ENCODE results near the gene SLC8A1.

DNA sequence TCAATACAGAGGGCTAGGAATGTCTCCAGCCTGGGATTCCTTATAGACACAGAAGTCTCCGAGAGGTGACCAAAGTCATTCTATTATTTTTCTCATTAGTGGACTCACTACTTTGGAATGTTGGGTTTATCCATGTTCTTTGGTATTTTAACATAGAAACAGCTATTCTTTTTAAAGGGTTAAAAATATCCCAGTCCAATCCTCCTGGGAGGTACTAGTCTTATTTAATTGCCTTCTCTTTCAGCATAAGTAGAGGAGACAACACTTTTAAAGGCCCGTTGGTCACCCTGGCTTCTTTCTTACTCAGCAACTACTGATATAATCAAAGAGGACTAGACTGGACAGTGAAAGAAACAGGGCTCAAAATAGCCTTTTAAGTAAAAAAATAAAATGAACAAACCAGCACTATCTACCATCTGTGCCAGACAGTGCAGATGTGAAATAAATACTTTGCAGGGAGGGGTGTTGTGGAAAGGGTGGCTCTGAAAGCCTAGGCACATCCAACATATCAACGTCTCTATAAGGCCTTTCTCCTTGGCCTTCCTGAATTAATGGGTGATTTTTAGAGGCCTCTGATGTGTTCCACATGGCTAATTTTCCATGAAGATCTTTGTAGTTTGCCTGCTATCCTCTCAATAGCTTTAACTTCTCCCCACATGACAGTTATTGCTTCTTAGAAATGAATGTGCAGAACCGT is 338.5 kb downstream of the SLC8A1 start:
- TF ChIP-seq ZNF274 (IDR thresholded peaks at IDR 0.05; ENCODE audit: insufficient read depth, insufficient read length): no peak
- no peak for TF ChIP-seq YY1 (IDR thresholded peaks at IDR 0.05; ENCODE audit: low read depth, low read length)
- TF ChIP-seq ESRRA (IDR thresholded peaks at IDR 0.05; ENCODE audit: low read length): no peak
- TF ChIP-seq ASH2L (IDR thresholded peaks at IDR 0.05; ENCODE audit: borderline replicate concordance, low read depth): no peak
- TF ChIP-seq, protein P1, sequence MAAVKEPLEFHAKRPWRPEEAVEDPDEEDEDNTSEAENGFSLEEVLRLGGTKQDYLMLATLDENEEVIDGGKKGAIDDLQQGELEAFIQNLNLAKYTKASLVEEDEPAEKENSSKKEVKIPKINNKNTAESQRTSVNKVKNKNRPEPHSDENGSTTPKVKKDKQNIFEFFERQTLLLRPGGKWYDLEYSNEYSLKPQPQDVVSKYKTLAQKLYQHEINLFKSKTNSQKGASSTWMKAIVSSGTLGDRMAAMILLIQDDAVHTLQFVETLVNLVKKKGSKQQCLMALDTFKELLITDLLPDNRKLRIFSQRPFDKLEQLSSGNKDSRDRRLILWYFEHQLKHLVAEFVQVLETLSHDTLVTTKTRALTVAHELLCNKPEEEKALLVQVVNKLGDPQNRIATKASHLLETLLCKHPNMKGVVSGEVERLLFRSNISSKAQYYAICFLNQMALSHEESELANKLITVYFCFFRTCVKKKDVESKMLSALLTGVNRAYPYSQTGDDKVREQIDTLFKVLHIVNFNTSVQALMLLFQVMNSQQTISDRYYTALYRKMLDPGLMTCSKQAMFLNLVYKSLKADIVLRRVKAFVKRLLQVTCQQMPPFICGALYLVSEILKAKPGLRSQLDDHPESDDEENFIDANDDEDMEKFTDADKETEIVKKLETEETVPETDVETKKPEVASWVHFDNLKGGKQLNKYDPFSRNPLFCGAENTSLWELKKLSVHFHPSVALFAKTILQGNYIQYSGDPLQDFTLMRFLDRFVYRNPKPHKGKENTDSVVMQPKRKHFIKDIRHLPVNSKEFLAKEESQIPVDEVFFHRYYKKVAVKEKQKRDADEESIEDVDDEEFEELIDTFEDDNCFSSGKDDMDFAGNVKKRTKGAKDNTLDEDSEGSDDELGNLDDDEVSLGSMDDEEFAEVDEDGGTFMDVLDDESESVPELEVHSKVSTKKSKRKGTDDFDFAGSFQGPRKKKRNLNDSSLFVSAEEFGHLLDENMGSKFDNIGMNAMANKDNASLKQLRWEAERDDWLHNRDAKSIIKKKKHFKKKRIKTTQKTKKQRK (IDR thresholded peaks at IDR 0.05; ENCODE audit: low read depth, low read length): no peak
- no peak for TF ChIP-seq NFYB (IDR thresholded peaks at IDR 0.05; ENCODE audit: insufficient read depth, low read depth, low read length)
- no peak for TF ChIP-seq SMAD1 (IDR thresholded peaks at IDR 0.05; ENCODE audit: low read depth, partially characterized antibody)
- no peak for TF ChIP-seq CHD2 (IDR thresholded peaks at IDR 0.05; ENCODE audit: borderline replicate concordance, low read depth, low read length)
- TF ChIP-seq, protein P2, sequence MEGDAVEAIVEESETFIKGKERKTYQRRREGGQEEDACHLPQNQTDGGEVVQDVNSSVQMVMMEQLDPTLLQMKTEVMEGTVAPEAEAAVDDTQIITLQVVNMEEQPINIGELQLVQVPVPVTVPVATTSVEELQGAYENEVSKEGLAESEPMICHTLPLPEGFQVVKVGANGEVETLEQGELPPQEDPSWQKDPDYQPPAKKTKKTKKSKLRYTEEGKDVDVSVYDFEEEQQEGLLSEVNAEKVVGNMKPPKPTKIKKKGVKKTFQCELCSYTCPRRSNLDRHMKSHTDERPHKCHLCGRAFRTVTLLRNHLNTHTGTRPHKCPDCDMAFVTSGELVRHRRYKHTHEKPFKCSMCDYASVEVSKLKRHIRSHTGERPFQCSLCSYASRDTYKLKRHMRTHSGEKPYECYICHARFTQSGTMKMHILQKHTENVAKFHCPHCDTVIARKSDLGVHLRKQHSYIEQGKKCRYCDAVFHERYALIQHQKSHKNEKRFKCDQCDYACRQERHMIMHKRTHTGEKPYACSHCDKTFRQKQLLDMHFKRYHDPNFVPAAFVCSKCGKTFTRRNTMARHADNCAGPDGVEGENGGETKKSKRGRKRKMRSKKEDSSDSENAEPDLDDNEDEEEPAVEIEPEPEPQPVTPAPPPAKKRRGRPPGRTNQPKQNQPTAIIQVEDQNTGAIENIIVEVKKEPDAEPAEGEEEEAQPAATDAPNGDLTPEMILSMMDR (IDR thresholded peaks at IDR 0.05 in 2 of 3, conservative IDR thresholded peaks at IDR 0.05 in 1 of 3; ENCODE audit: control insufficient read depth in 2 of 3, extremely low read depth in 1 of 3, insufficient read depth in 1 of 3, low read depth in 3 of 3, low read length in 3 of 3): no peak
- no peak for TF ChIP-seq EZH2 (IDR thresholded peaks at IDR 0.05; ENCODE audit: borderline replicate concordance, control insufficient read depth, low read depth, low read length)
- no peak for TF ChIP-seq POLR2AphosphoS5 (IDR thresholded peaks at IDR 0.05; ENCODE audit: low read length)
- TF ChIP-seq, protein P3, sequence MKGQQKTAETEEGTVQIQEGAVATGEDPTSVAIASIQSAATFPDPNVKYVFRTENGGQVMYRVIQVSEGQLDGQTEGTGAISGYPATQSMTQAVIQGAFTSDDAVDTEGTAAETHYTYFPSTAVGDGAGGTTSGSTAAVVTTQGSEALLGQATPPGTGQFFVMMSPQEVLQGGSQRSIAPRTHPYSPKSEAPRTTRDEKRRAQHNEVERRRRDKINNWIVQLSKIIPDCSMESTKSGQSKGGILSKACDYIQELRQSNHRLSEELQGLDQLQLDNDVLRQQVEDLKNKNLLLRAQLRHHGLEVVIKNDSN (IDR thresholded peaks at IDR 0.05; ENCODE audit: borderline replicate concordance, extremely low read length, insufficient read depth, low read depth, low read length): no peak

All from GM12878 (cell line).